Lower lobe of right lung (tissue), 2 donors: ENCODE results near the gene KCNQ1. TPM values are rescaled to one million over a fixed set of nuclear protein-coding genes. Genes with fewer than 3 reads are reported as not detected.

ENCODE experiments used
- ATAC-seq, 2 donors: fragments of 200-7000 bp; cut with Tn5 transposase; one replicate each; pipeline ENCODE4 v1.9.1; 2020 to 2022; ENCODE audit warnings: mild to moderate bottlenecking in 2 of 2, moderate library complexity in 2 of 2
- DNase-seq: peaks from one replicate; pipeline ENCODE4 v3.0.0-alpha.2; 2020
- H3K27ac ChIP-seq: fragments of 200-600 bp; one replicate; pipeline ENCODE4 v1.8.0; 2022
- H3K27me3 ChIP-seq: fragments of 200-600 bp; one replicate; pipeline ENCODE4 v1.8.0; 2022; ENCODE audit warnings: low read depth
- H3K36me3 ChIP-seq: fragments of 200-600 bp; one replicate; pipeline ENCODE4 v1.8.0; 2022; ENCODE audit warnings: mild to moderate bottlenecking
- H3K4me1 ChIP-seq: fragments of 200-600 bp; one replicate; pipeline ENCODE4 v1.8.0; 2022
- H3K4me3 ChIP-seq: fragments of 200-600 bp; one replicate; pipeline ENCODE4 v1.8.0; 2022; ENCODE audit warnings: mild to moderate bottlenecking
- H3K9me3 ChIP-seq: fragments of 200-600 bp; one replicate; pipeline ENCODE4 v1.8.0; 2022
- CTCF ChIP-seq: fragments of 200-600 bp; IDR thresholded peaks from one replicate; pipeline ENCODE4 v1.8.0; 2022; ENCODE audit warnings: antibody characterized with exemption, mild to moderate bottlenecking
- intact Hi-C: fragments of 100-400 bp; cut with DNase I; formaldehyde crosslinking; loops from one replicate; pipeline ENCODE4 v1.11.0; 2022
- total RNA-seq: library from RNA; stranded (reverse); fragmentation: NEBNext Ultra II Directional; extraction: Animal tissue kit (Norgen Biotek cat#: 25700); gene quantifications from one replicate; pipeline ENCODE4 v1.2.1, GENCODE V29; 2021
- donor health status: DM: no; HTN: yes; CAD: no; lungs with severe emphysema.

Gene KCNQ1
- total RNA-seq, 1 donor from 2014 or later, result 51.0 TPM

DNA sequence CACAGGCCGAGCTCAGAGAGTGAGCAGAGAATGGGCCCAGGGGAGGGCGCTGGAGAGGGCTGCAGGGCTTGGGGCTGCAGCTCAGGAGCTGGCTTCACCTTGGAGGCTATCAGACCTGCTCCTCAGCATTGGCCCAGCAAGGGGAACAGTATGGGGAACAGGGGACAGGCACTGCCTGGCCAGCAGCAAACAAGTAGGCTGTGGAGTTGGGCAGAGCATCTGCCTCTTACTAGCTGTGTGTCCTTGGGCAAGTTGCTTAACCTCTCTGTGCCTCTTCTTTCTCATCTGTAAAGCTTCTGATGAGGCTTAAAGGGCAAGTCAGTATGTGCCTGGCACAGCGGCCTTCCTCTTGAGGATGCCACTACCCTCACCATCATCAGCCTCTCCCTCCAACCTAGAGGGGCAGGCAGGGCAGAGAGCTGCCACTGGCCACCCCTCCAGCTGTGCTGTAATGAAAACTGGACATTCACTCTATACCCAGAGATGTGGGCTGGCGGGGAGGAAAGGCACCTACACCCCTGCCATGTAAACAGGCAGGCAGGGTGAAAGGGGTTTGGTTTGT, 448.2 kb downstream of the KCNQ1 start:
- no peak for TF ChIP-seq CTCF
- Histone ChIP-seq H3K9me3 (no peaks in the 10 kb centered on the region), H3K4me3 (peak overlapping the region; percentile 56), H3K27ac (peak overlapping the region; percentile 72), H3K36me3 (no peaks in the 10 kb centered on the region), H3K27me3 (no peaks in the 10 kb centered on the region), H3K4me1 (peaks cover 34% of the 10 kb centered on the region)
- DNase-seq, result peak; percentile 67
- intact Hi-C loops, result loop anchor here (5.0 to 10.0 kb wide), 2 partner anchors 361 to 448 kb away; partner anchors contain the start of genes KCNQ1 and TRPM5
- ATAC-seq, result peak; percentile 23 to 32

DNA sequence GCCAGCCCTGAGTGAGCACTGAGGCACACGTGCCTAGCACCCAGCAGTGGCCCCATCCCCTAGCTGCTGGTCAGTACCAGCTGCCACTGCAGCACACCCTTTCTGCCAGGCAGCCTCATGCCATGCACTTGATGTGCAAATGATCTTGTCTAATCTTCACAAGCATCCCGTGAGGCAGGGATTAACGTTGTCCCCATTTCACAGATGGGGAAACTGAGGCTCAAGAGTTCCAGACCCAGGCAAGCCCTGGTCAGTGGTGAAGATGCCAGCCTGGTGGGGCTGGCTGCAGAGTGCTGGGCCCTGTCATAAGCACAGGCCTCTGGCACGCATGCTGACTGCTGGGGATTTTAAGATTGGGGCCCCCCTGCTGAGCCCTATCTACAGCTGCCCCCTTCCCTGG, 449.1 kb downstream of the KCNQ1 start:
- Histone ChIP-seq H3K4me3 (no peak overlapping the region), H3K9me3 (no peaks in the 10 kb centered on the region), H3K27ac (no peak overlapping the region), H3K36me3 (no peaks in the 10 kb centered on the region), H3K4me1 (peaks cover 40% of the 10 kb centered on the region), H3K27me3 (no peaks in the 10 kb centered on the region)
- TF ChIP-seq CTCF, result no peak
- no peak for DNase-seq
- ATAC-seq, result no peak
- intact Hi-C loops, result loop anchor here (5.0 to 10.0 kb wide), 2 partner anchors 362 to 449 kb away; partner anchors contain the start of genes KCNQ1 and TRPM5

DNA sequence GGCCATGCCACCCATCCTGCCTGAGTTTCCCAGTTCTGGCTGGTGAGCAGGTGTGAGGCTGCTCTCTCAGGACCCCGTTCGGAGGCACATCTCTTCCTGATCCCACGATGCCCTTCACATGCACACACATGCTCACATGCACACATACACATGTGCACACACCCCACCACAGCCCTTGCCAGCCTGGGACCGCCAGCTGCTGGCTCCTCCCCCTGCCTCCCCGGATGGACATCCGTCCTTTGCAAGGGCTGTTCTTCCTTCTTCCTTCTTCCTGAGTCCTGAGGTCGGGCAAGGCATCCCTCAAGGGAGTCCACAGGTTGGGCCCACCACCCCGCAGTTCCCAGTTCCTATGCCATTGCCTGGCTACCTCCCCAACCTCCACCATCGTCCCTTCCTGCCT, 451.2 kb downstream of the KCNQ1 start:
- Histone ChIP-seq H3K27ac (no peak overlapping the region), H3K9me3 (no peaks in the 10 kb centered on the region), H3K27me3 (no peaks in the 10 kb centered on the region), H3K4me3 (no peak overlapping the region), H3K36me3 (no peaks in the 10 kb centered on the region), H3K4me1 (peaks cover 47% of the 10 kb centered on the region)
- intact Hi-C loops, result loop anchor here (10.0 kb wide), 1 partner anchor 451 kb away; the partner anchor contains the start of genes KCNQ1 and TRPM5
- TF ChIP-seq CTCF, result no peak
- ATAC-seq (no peak), DNase-seq (no peak)

DNA sequence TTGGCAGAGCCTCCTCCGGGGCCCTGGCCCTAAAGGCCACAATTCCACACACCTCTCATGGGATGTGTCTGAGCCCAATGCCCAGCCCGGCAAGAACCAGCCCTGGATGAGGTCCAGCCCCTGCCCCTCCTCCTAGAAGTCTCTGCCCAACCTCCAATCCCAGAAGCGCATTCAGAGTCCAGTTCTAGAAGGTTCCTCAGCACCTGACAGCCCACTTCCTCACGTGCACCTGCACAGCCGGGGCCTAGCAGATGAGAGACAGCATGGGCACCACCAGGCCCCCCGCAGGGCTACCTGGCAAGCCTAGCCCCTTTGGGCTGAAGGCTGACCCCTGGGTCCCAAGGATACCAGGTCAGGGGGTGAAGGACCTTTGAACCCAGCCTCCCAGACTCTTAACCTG, 452.2 kb downstream of the KCNQ1 start:
- ATAC-seq (no peak), DNase-seq (no peak)
- H3K27me3 ChIP-seq, result no peaks in the 10 kb centered on the region
- no peaks in the 10 kb centered on the region for H3K36me3 ChIP-seq
- peaks cover 47% of the 10 kb centered on the region for H3K4me1 ChIP-seq
- H3K9me3 ChIP-seq, result no peaks in the 10 kb centered on the region
- no peak overlapping the region for H3K27ac ChIP-seq
- TF ChIP-seq CTCF, result no peak
- no peak overlapping the region for H3K4me3 ChIP-seq
- intact Hi-C loops, result loop anchor here (10.0 kb wide), 1 partner anchor 452 kb away; the partner anchor contains the start of genes KCNQ1 and TRPM5

DNA sequence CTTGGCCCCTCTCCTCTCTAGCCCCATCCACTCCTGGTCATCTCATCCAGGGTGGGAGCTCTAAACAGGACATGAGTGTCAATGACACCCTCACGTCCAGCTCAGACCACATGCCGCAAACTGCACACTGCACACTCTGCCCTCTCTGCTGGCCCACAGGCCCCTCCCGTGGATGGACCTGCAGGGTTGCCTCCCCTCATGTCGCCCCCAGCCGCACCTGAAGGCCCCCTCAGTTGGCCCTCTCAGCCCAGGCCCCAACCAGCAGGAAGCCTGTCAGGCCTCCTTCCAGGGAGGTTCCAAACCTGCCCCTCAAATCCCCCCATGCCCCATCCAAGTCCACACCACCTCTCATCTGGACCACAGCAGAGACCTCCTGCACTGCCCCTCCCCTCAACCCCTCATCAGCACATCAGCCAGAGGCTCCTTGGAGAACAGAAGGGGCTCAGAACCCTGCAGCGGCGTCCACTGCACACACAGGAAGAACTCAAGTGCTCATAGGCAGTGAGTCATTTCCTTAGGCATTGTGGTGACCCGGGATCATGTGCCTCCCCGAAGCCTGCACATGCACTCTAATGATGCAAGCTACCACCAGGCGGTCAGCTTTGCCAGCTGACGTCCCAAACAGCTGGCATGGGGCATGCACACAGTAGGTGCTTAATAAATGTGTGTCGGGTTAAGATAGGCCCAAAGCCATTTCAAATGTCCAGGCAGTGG, 453.7 kb downstream of the KCNQ1 start:
- no peak for TF ChIP-seq CTCF
- DNase-seq (peak; percentile 87), ATAC-seq (peak; percentile 72 to 78)
- H3K4me3 ChIP-seq, result no peak overlapping the region
- H3K27ac ChIP-seq, result peak overlapping the region; percentile 74
- H3K27me3 ChIP-seq, result no peaks in the 10 kb centered on the region
- intact Hi-C loops, result loop anchor here (10.0 kb wide), 1 partner anchor 454 kb away; the partner anchor contains the start of genes KCNQ1 and TRPM5
- no peaks in the 10 kb centered on the region for H3K9me3 ChIP-seq
- H3K36me3 ChIP-seq, result no peaks in the 10 kb centered on the region
- H3K4me1 ChIP-seq, result peaks cover 51% of the 10 kb centered on the region

Other genes starting within 250 kb of the KCNQ1 start
- 1.7 TPM for gene ASCL2, start 174.4 kb upstream of the KCNQ1 start, total RNA-seq
- gene C11orf21, start 143.1 kb upstream of the KCNQ1 start, total RNA-seq, result 12.1 TPM
- 12.5 TPM for gene TSPAN32, start 143.0 kb upstream of the KCNQ1 start, total RNA-seq
- gene CD81, start 67.7 kb upstream of the KCNQ1 start, total RNA-seq, result 850 TPM
- gene TSSC4, start 44.3 kb upstream of the KCNQ1 start, total RNA-seq, result 38.8 TPM
- gene TRPM5, start 494 bp upstream of the KCNQ1 start, total RNA-seq, result not detected